ENCODE measurements around the gene SOX3. TPM values are rescaled to one million over a fixed set of nuclear protein-coding genes. Genes with fewer than 3 reads are reported as not detected.
A peak's percentile ranks its signal among the peaks of the same experiment; 100 is the strongest.

SOX3 gene
- total RNA-seq, 1 experiment from 2014 or later, result 16.3 TPM

DNA sequence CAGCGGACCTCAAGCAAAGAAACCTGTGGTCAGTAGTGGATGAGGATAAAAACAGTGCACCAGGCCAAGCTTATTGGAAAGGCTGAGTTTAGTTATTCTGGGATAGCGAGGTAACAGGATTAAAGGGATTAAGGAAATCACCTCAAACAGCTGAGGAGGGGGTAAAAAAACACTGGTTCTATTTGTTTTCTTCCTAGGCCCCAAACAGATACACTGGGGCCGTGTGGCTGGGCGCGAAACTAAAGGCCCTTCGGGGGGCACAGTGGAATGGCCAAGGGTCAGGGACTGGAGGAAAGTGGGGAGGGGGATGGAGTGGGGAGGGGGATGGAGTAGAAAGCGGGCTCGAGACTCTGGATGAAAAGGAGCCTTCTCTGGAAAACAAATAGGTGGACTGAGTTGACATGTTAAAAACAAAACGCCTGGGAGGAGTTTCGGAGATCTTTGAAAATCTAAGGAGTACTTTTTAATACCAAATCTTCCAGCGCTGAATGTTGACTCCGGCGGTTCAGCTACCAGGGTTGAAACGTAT, 2.9 kb downstream of the SOX3 start (continued):
- TF ChIP-seq TEAD1 (CRISPR knock-in tag; IDR thresholded peaks at IDR 0.05), result no peak

GRCh38 chrX:140501321-140501720, 3.5 kb downstream of the SOX3 start:
- Mint-ChIP-seq H3K36me3 (no peaks in the 10 kb centered on the region), H3K27me3 (ENCODE audit: low read depth) (peaks cover 60% of the 10 kb centered on the region), H3K9me3 (no peaks in the 10 kb centered on the region), H3K4me1 (peaks cover 29% of the 10 kb centered on the region), H3K4me3 (peak overlapping the region; percentile 68), H3K27ac (no peak overlapping the region)
- DNase-seq (ENCODE audit: low spot score) (no peak), ATAC-seq (peak; percentile 10)
- POLR2A ChIA-PET, result no interaction called here
- TF ChIP-seq OVOL2 (CRISPR knock-in tag; IDR thresholded peaks at IDR 0.05; ENCODE audit: borderline replicate concordance), result no peak
- TF ChIP-seq IRF2 (CRISPR knock-in tag; IDR thresholded peaks at IDR 0.05; ENCODE audit: borderline replicate concordance, low read depth), result no peak
- no peak for TF ChIP-seq ZNF263 (CRISPR knock-in tag; IDR thresholded peaks at IDR 0.05; ENCODE audit: low read depth)
- TF ChIP-seq NFATC4 (CRISPR knock-in tag; IDR thresholded peaks at IDR 0.05), result no peak
- no peak for TF ChIP-seq CREM (CRISPR knock-in tag; IDR thresholded peaks at IDR 0.05)
- no peak for TF ChIP-seq ZNF423 (CRISPR knock-in tag; IDR thresholded peaks at IDR 0.05)
- TF ChIP-seq FOXP1 (CRISPR knock-in tag; IDR thresholded peaks at IDR 0.05; ENCODE audit: borderline replicate concordance), result no peak
- no peak for TF ChIP-seq NFE2L1 (CRISPR knock-in tag; IDR thresholded peaks at IDR 0.05)
- no peak for TF ChIP-seq ATF1 (CRISPR knock-in tag; IDR thresholded peaks at IDR 0.05)
- TF ChIP-seq ZSCAN18 (CRISPR knock-in tag; IDR thresholded peaks at IDR 0.05), result no peak
- TF ChIP-seq, protein P1, sequence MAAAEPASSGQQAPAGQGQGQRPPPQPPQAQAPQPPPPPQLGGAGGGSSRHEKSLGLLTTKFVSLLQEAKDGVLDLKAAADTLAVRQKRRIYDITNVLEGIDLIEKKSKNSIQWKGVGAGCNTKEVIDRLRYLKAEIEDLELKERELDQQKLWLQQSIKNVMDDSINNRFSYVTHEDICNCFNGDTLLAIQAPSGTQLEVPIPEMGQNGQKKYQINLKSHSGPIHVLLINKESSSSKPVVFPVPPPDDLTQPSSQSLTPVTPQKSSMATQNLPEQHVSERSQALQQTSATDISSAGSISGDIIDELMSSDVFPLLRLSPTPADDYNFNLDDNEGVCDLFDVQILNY (CRISPR knock-in tag; IDR thresholded peaks at IDR 0.05), result no peak
- TF ChIP-seq ZNF396 (CRISPR knock-in tag; IDR thresholded peaks at IDR 0.05; ENCODE audit: borderline replicate concordance), result no peak
- no peak for TF ChIP-seq GRHL2 (CRISPR knock-in tag; IDR thresholded peaks at IDR 0.05; ENCODE audit: insufficient replicate concordance, severe bottlenecking)
- no peak for TF ChIP-seq PRRX2 (CRISPR knock-in tag; IDR thresholded peaks at IDR 0.05)
- TF ChIP-seq GABPB1 (CRISPR knock-in tag; IDR thresholded peaks at IDR 0.05), result no peak
- TF ChIP-seq, protein P2, sequence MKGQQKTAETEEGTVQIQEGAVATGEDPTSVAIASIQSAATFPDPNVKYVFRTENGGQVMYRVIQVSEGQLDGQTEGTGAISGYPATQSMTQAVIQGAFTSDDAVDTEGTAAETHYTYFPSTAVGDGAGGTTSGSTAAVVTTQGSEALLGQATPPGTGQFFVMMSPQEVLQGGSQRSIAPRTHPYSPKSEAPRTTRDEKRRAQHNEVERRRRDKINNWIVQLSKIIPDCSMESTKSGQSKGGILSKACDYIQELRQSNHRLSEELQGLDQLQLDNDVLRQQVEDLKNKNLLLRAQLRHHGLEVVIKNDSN (CRISPR knock-in tag; IDR thresholded peaks at IDR 0.05), result no peak
- TF ChIP-seq, protein P3, sequence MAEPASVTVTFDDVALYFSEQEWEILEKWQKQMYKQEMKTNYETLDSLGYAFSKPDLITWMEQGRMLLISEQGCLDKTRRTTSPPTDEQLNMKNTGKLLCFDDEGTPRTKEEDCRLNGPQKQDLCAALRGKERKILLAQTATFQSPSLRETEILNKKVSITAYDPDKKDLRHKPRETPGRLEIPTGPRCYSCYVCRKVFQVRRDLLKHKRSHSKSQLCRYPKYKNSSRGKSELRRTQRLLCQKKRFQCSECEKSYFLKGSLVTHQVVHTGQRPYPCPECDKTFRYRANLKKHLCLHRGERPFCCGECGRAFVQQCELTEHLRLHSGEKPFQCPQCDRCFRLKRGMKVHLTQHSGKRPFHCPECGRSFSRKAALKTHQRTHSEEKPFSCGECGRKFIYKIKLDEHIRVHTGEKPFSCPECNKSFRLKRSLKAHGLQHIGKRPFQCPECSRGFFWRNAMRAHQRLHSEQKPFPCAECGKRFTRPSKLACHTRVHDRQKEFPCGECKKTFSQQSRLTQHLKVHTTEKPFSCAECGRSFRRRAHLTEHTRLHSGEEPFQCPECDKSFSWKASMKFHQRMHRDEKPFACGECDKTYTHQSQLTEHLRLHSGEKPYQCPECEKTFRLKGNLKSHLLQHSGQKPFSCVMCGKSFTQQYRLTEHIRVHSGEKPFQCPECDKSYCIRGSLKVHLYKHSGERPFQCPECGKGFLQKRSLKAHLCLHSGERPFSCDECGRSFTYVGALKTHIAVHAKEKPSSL (CRISPR knock-in tag; conservative IDR thresholded peaks at IDR 0.05), result no peak
- no peak for TF ChIP-seq ZNF281 (CRISPR knock-in tag; IDR thresholded peaks at IDR 0.05)
- TF ChIP-seq, protein P4, sequence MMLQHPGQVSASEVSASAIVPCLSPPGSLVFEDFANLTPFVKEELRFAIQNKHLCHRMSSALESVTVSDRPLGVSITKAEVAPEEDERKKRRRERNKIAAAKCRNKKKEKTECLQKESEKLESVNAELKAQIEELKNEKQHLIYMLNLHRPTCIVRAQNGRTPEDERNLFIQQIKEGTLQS (CRISPR knock-in tag; conservative IDR thresholded peaks at IDR 0.05), result no peak
- TF ChIP-seq FOXK1 (CRISPR knock-in tag; IDR thresholded peaks at IDR 0.05), result no peak
- CTCF ChIA-PET, result no interaction called here
